Fibroblast of peridontal ligament (primary cell): ENCODE data around the gene CREBBP.

ENCODE experiments used
- DNase-seq: peaks from one replicate; pipeline ENCODE4 v3.0.0-alpha.2; 2010; ENCODE audit errors: extremely low read depth

Gene CREBBP

GRCh38 chr16:3767333-3767986 is 113.1 kb downstream of the CREBBP start:
- no peak for DNase-seq

GRCh38 chr16:3766177-3766576 is 114.3 kb downstream of the CREBBP start:
- DNase-seq: no peak

GRCh38 chr16:3764409-3764808 is 116.1 kb downstream of the CREBBP start:
- no peak for DNase-seq

- no peak for DNase-seq
Observed at GRCh38 chr16:3762107-3762750, 118.3 kb downstream of the CREBBP start.

GRCh38 chr16:3761375-3762106 is 119.0 kb downstream of the CREBBP start:
- no peak for DNase-seq

- DNase-seq: no peak
Observed at GRCh38 chr16:3760518-3760917, 120.0 kb downstream of the CREBBP start.

GRCh38 chr16:3759736-3760135 is 120.8 kb downstream of the CREBBP start:
- DNase-seq: no peak

GRCh38 chr16:3756113-3756512 is 124.4 kb downstream of the CREBBP start:
- DNase-seq: no peak

GRCh38 chr16:3755249-3755648 is 125.3 kb downstream of the CREBBP start:
- DNase-seq: no peak

- no peak for DNase-seq
Observed at GRCh38 chr16:3754772-3755171, 125.7 kb downstream of the CREBBP start.

GRCh38 chr16:3754081-3754703 is 126.3 kb downstream of the CREBBP start:
- peak; percentile 45 for DNase-seq

GRCh38 chr16:3752984-3753383 is 127.5 kb downstream of the CREBBP start:
- no peak for DNase-seq

- DNase-seq: no peak
Observed at GRCh38 chr16:3751878-3752277, 128.6 kb downstream of the CREBBP start.

- no peak for DNase-seq
Observed at GRCh38 chr16:3748307-3748706, 132.2 kb downstream of the CREBBP start.

GRCh38 chr16:3745751-3746355 is 134.7 kb downstream of the CREBBP start:
- peak; percentile 22 for DNase-seq

- no peak for DNase-seq
Observed at GRCh38 chr16:3744018-3744417, 136.5 kb downstream of the CREBBP start.

- DNase-seq: no peak
Observed at GRCh38 chr16:3740934-3741333, 139.6 kb downstream of the CREBBP start.

GRCh38 chr16:3740186-3740585 is 140.3 kb downstream of the CREBBP start:
- no peak for DNase-seq

- DNase-seq: no peak
Observed at GRCh38 chr16:3739636-3740035, 140.9 kb downstream of the CREBBP start.

GRCh38 chr16:3738541-3738940 is 142.0 kb downstream of the CREBBP start:
- no peak for DNase-seq

GRCh38 chr16:3738128-3738527 is 142.4 kb downstream of the CREBBP start:
- no peak for DNase-seq

GRCh38 chr16:3737181-3737580 is 143.3 kb downstream of the CREBBP start:
- no peak for DNase-seq
